Left ventricle myocardium inferior (tissue), 1 donor: ENCODE measurements around the gene SPATA17. TPM values are rescaled to one million over a fixed set of nuclear protein-coding genes. Genes with fewer than 3 reads are reported as not detected.

ENCODE experiments used
- DNase-seq: peaks from one replicate; pipeline ENCODE4 v3.0.0-alpha.2; 2020
- H3K27ac ChIP-seq: fragments of 200-600 bp; replicated peaks from 2 replicates; pipeline ENCODE4 v1.8.0; 2021
- H3K27me3 ChIP-seq: fragments of 200-600 bp; 2 replicates; pipeline ENCODE4 v1.8.0; 2021; ENCODE audit warnings: low read depth
- H3K36me3 ChIP-seq: fragments of 200-600 bp; 2 replicates; pipeline ENCODE4 v1.8.0; 2021
- H3K4me1 ChIP-seq: fragments of 200-600 bp; 2 replicates; pipeline ENCODE4 v1.8.0; 2021
- H3K4me3 ChIP-seq: fragments of 200-600 bp; 2 replicates; pipeline ENCODE4 v1.8.0; 2021; ENCODE audit warnings: mild to moderate bottlenecking, moderate library complexity
- H3K9me3 ChIP-seq: fragments of 200-600 bp; replicated peaks from 2 replicates; pipeline ENCODE4 v1.8.0; 2021
- intact Hi-C: fragments of 100-400 bp; cut with micrococcal nuclease; formaldehyde crosslinking; loops from one replicate; pipeline ENCODE4 v1.11.0; 2022
- total RNA-seq: library from RNA; stranded (reverse); fragmentation: NEBNext Ultra II Directional; extraction: Animal tissue kit (Norgen Biotek cat#: 25700); gene quantifications from one replicate; pipeline ENCODE4 v1.2.1, GENCODE V29; 2021
- TF ChIP-seq, protein P1 (sequence below): fragments of 200-600 bp; IDR thresholded peaks from 2 replicates; pipeline ENCODE4 v1.8.0; 2021; ENCODE audit warnings: antibody characterized with exemption, mild to moderate bottlenecking, borderline replicate concordance
- donor health status: DM: no; HTN: yes; CAD: no; lungs with severe emphysema.

The SPATA17 gene
- total RNA-seq, 1 donor from 2014 or later: 1.2 TPM

DNA sequence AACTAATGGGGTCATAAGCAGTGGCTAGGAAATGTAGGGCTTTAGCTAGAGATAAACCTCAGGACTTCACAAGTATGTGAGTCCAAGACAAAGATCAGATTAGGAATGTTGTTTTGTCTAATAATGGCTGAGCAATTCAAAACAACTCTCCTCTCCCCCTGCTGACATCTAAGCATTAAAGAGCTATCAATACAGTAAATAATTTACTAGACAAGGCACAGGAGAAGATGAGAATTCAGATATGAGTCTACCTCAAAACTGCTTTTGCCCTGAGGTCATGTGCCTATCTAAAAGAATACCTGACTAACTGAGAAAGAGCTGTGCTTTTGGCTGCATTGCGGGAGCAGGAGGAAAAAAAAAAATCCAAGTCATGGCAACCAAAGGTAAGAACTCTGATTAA, 86.8 kb downstream of the SPATA17 start:
- DNase-seq: no peak
- Histone ChIP-seq H3K27me3 (no peaks in the 10 kb centered on the region), H3K4me3 (no peak overlapping the region), H3K9me3 (no peaks in the 10 kb centered on the region), H3K36me3 (no peaks in the 10 kb centered on the region), H3K4me1 (no peaks in the 10 kb centered on the region), H3K27ac (no peak overlapping the region)
- intact Hi-C loops: no loop called here
- TF ChIP-seq, protein P1, sequence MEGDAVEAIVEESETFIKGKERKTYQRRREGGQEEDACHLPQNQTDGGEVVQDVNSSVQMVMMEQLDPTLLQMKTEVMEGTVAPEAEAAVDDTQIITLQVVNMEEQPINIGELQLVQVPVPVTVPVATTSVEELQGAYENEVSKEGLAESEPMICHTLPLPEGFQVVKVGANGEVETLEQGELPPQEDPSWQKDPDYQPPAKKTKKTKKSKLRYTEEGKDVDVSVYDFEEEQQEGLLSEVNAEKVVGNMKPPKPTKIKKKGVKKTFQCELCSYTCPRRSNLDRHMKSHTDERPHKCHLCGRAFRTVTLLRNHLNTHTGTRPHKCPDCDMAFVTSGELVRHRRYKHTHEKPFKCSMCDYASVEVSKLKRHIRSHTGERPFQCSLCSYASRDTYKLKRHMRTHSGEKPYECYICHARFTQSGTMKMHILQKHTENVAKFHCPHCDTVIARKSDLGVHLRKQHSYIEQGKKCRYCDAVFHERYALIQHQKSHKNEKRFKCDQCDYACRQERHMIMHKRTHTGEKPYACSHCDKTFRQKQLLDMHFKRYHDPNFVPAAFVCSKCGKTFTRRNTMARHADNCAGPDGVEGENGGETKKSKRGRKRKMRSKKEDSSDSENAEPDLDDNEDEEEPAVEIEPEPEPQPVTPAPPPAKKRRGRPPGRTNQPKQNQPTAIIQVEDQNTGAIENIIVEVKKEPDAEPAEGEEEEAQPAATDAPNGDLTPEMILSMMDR: no peak

DNA sequence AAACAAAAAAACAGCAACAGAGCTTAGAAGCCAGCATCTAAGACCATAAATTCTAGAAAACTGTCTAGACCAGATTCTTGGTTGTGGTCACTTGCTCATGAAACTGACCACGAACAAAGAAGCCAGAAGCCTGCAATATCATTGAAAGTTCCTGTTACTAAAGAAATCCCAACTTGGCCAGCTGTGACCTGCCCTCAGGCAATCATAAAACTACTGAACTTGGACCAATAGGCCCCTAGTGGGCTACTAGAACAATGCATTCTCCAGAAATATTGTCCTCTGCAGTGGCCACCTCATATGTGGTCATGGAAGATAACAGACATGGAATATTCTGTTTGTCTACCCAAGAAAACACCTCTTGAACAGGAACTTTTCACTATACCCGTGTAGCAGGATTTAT, 87.7 kb downstream of the SPATA17 start:
- no peaks in the 10 kb centered on the region for H3K4me1 ChIP-seq
- TF ChIP-seq, protein P1: no peak
- H3K27ac ChIP-seq: no peak overlapping the region
- H3K9me3 ChIP-seq: no peaks in the 10 kb centered on the region
- no peaks in the 10 kb centered on the region for H3K27me3 ChIP-seq
- no peaks in the 10 kb centered on the region for H3K36me3 ChIP-seq
- intact Hi-C loops: no loop called here
- H3K4me3 ChIP-seq: no peak overlapping the region
- no peak for DNase-seq

DNA sequence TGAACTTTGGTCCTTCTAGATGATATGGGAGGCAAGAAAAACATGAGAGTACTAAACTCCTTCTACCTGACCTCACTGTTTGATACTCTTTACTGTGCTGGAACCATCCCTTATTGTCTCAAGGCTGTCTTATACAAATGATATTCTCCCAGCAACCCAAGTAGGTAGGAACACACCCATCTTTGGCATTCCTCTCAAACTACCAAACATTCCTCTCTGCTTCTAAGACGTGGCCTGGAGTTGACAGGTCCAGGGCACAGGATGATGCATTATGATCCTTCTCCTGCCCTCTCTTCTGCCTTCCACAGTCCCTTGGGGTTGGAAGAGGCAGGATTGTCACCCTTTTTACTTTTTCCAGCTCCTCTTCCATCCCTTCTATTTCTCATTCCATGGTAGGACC, 90.5 kb downstream of the SPATA17 start:
- no peaks in the 10 kb centered on the region for H3K27me3 ChIP-seq
- no peak for DNase-seq
- TF ChIP-seq, protein P1: no peak
- intact Hi-C loops: no loop called here
- H3K9me3 ChIP-seq: no peaks in the 10 kb centered on the region
- no peaks in the 10 kb centered on the region for H3K4me1 ChIP-seq
- no peaks in the 10 kb centered on the region for H3K36me3 ChIP-seq
- no peak overlapping the region for H3K27ac ChIP-seq
- no peak overlapping the region for H3K4me3 ChIP-seq

DNA sequence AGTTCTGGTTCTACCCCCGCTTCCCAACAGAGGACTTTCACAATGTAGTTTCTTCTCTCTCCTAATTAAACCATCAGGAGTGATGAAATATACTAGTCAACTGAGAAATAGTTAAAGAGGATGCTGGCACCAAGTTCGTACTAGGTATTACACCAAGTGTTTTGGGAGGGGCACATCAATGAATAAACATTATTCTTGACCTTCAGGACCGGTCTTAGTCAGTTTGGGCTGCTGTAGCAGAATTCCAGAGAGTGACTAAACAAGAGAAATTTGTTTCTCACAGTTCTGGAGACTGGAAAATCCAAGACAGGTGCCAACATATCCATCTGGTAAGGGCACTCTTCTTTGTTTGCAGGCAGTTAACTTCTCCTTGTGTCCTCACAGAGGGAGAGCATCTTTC, 103.8 kb downstream of the SPATA17 start:
- H3K27ac ChIP-seq: no peak overlapping the region
- intact Hi-C loops: no loop called here
- DNase-seq: no peak
- no peaks in the 10 kb centered on the region for H3K4me1 ChIP-seq
- TF ChIP-seq, protein P1: no peak
- no peaks in the 10 kb centered on the region for H3K36me3 ChIP-seq
- H3K27me3 ChIP-seq: no peaks in the 10 kb centered on the region
- H3K9me3 ChIP-seq: no peaks in the 10 kb centered on the region
- no peak overlapping the region for H3K4me3 ChIP-seq

DNA sequence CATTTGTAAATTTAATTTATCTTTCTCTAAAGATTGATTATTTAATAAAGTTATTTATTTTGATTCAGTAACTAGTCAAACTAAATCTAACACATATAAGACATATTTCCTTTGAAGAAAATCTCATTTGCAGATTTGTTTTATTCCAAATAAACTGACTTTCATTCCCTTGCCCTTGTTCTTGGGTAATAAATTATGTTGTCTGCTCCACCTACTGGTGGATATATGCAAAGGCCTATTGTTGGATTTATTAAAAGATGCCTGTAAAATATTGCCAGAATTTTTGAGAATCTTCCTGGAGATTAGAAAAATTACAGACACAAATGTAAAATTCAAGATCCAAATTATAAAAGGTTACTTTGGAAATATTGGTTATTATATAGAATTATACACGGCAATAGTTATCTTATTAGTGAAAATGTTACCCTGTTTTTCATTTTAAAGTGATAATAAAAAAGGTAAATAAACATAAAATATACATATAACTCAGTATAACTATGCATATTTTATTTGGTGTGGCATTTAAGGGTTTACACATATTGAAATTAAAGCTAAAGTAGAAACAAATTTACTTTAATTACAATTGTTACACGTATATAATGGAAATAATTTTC, 116.1 kb downstream of the SPATA17 start:
- DNase-seq: no peak
- H3K4me1 ChIP-seq: no peaks in the 10 kb centered on the region
- intact Hi-C loops: no loop called here
- no peak overlapping the region for H3K27ac ChIP-seq
- TF ChIP-seq, protein P1: peak; percentile 74
- no peaks in the 10 kb centered on the region for H3K27me3 ChIP-seq
- H3K36me3 ChIP-seq: no peaks in the 10 kb centered on the region
- H3K9me3 ChIP-seq: no peaks in the 10 kb centered on the region
- no peak overlapping the region for H3K4me3 ChIP-seq
